Epithelial cell of proximal tubule (primary cell): ENCODE measurements around the gene RGS7. TPM values are rescaled to one million over a fixed set of nuclear protein-coding genes. Genes with fewer than 3 reads are reported as not detected.
"Not testable (repeated sequence)": the region's sequence is repeated elsewhere in the genome, so short reads cannot be mapped to it uniquely, and the experiment has no call there.

ENCODE experiments used
- DNase-seq: peaks from one replicate; pipeline ENCODE4 v3.0.0-alpha.2; 2011; ENCODE audit warnings: low read depth
- H3K4me3 ChIP-seq: 2 replicates; pipeline ENCODE4 v1.5.1; 2011; ENCODE audit warnings: low read depth, mild to moderate bottlenecking, low read length
- CTCF ChIP-seq: conservative IDR thresholded peaks from 2 replicates; pipeline ENCODE4 v1.5.1; 2012; ENCODE audit warnings: low read depth, mild to moderate bottlenecking, low read length
- total RNA-seq: library from RNA; depleted of rRNA; stranded (reverse); fragments of >200 nt; gene quantifications from 2 replicates; pipeline ENCODE4 v1.2.3, GENCODE V29; 2015

Gene RGS7
- total RNA-seq, 1 donor from 2014 or later = 0.06 TPM

- no peak for TF ChIP-seq CTCF
- H3K4me3 ChIP-seq = no peak overlapping the region
- no peak for DNase-seq
These were observed 121.6 kb downstream of the RGS7 start for GRCh38 chr1:241235256-241235897.

- H3K4me3 ChIP-seq = no peak overlapping the region
- TF ChIP-seq CTCF = no peak
- no peak for DNase-seq
These were observed 127.3 kb downstream of the RGS7 start for GRCh38 chr1:241229711-241230110.

DNA sequence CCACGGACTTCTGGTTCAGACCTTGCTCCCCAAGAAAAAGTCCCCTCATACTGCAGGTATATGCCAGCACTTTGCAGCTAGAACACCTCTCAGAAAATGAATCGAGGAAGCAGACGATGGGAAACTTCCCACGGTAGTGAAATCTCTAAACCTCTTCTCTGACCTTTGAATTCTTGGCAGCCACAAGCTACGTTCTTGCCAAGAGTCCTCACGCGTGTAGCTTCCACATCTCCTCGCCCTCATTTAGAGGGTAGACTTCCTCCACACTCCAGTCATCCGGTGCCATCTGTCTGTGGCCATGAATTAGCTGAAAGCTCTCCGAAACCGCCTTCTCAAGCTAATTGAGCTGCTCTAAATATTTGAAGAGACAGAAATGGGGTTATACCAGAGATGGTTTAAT lies 127.8 kb downstream of the RGS7 start:
- no peak for DNase-seq
- TF ChIP-seq CTCF = no peak

DNA sequence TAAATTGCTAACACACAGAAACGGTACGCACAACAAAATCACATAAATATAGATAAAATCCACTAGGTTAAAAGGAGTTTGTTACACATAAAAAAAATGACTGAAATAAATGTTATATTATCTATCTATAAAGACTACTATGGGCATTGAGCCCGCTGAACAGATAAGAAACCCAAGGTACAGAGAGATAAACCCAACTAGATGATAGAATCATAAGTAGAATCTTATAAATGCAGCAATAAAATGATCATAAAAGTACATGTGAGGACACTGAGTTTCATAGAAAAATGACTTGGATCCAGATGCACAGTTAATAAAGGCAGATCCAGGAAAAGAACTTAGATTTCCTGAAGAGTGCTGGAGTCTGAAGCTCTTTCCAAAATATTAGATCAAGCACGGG lies 128.7 kb downstream of the RGS7 start:
- TF ChIP-seq CTCF = no peak
- no peak for DNase-seq

More for the DNA sequence above, 127.8 kb downstream of the RGS7 start:
- H3K4me3 ChIP-seq = no peak overlapping the region

GRCh38 chr1:241225741-241226140 lies 131.3 kb downstream of the RGS7 start:
- TF ChIP-seq CTCF = no peak
- no peak overlapping the region for H3K4me3 ChIP-seq
- no peak for DNase-seq

More for the DNA sequence above, 128.7 kb downstream of the RGS7 start:
- no peak overlapping the region for H3K4me3 ChIP-seq

- H3K4me3 ChIP-seq, DNase-seq: not testable (repeated sequence)
These were observed 132.8 kb downstream of the RGS7 start for GRCh38 chr1:241224189-241224588.

DNA sequence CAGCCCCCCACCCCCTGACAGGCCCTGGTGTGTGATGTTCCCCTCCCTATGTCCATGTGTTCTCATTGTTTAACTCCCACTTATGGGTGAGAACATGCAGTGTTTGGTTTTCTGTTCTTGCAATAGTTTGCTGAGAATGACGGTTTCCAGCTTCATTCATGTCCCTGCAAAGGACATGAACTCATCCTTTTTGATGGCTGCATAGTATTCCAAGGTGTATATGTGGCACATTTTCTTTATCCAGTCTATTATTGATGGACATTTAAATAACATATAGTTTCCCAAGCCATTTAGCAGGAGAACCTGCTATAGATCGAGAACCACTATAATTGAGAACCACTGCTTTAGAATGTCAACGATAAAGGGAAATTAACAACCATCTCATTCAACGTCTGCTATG lies 134.2 kb downstream of the RGS7 start:
- not testable (repeated sequence) for H3K4me3 ChIP-seq, DNase-seq

GRCh38 chr1:241221319-241221718 lies 135.7 kb downstream of the RGS7 start:
- TF ChIP-seq CTCF = no peak
- no peak for DNase-seq
- no peak overlapping the region for H3K4me3 ChIP-seq

GRCh38 chr1:241220913-241221312 lies 136.1 kb downstream of the RGS7 start:
- DNase-seq, H3K4me3 ChIP-seq: not testable (repeated sequence)
